A549 (cell line): ENCODE measurements around the gene PI4KA. TPM values are rescaled to one million over a fixed set of nuclear protein-coding genes. Genes with fewer than 3 reads are reported as not detected.

ENCODE experiments used
- ATAC-seq, 2 experiments: fragments of 200-7000 bp in 1 of 2; fragments of >200 bp in 1 of 2; cut with Nextera tagmentation in 1 of 2; cut with Tn5 transposase in 1 of 2; 3 replicates each; pipeline versions ENCODE4 v1.8.0 to v1.9.1; 2018 to 2020; ENCODE audit warnings: mild to moderate bottlenecking in 1 of 2, moderate library complexity in 1 of 2
- CTCF ChIA-PET: fragments of 300-600 bp; sonication (Branson Sonifier 250); formaldehyde crosslinking; extraction: SDS; loops from one replicate; lab custom pipeline; 2021; ENCODE audit warnings: antibody characterized with exemption, inconsistent platforms; lab: Yijun Ruan, JAX
- POLR2A ChIA-PET: fragments of 350-600 bp; formaldehyde crosslinking; extraction: SDS; loops from one replicate; lab custom pipeline; 2021; ENCODE audit warnings: antibody characterized with exemption, inconsistent platforms; lab: Yijun Ruan, JAX
- DNase-seq, 2 experiments: peaks; one replicate each; pipeline versions ENCODE4 v3.0.0 to v3.0.0-alpha.2; 2011 to 2016; ENCODE audit warnings: low read depth in 1 of 2, low spot score in 1 of 2
- FAIRE-seq: peaks from 2 replicates; lab custom pipeline; 2011; peaks lifted over from hg19 to GRCh38; lab: Jason Lieb, UNC
- H3K27ac ChIP-seq, 2 experiments: fragments of >200 bp; sonication (Bioruptor Twin); formaldehyde crosslinking; 3 replicates each; pipeline ENCODE4 v1.5.1; 2016 to 2017
- H3K4me1 ChIP-seq: fragments of >200 bp; sonication (Bioruptor Twin); formaldehyde crosslinking; 3 replicates; pipeline ENCODE4 v1.6.1; 2016
- H3K4me2 ChIP-seq: fragments of >200 bp; sonication (Bioruptor Twin); formaldehyde crosslinking; 3 replicates; pipeline ENCODE4 v1.6.1; 2016
- H3K4me3 ChIP-seq: fragments of >200 bp; sonication (Bioruptor Twin); formaldehyde crosslinking; 3 replicates; pipeline ENCODE4 v1.5.1; 2016
- H3K9me3 ChIP-seq: fragments of >200 bp; sonication (Bioruptor Twin); formaldehyde crosslinking; 3 replicates; pipeline ENCODE4 v1.6.1; 2016
- CBX8 ChIP-seq: fragments of 200-600 bp; sonication (generic); IDR thresholded peaks from 2 replicates; pipeline ENCODE4 v1.6.1; 2016
- ESRRA ChIP-seq: fragments of 150-350 bp; IDR thresholded peaks from 2 replicates; pipeline ENCODE4 v1.6.1; 2014; ENCODE audit warnings: mild to moderate bottlenecking, low read length, borderline replicate concordance
- HEYL ChIP-seq: fragments of 250-450 bp; sonication (Bioruptor Pico); IDR thresholded peaks from 2 replicates; pipeline ENCODE4 v1.8.0; 2021; ENCODE audit warnings: mild to moderate bottlenecking, moderate library complexity
- HOXA7 ChIP-seq: fragments of 250-450 bp; sonication (Bioruptor Pico); IDR thresholded peaks from 2 replicates; pipeline ENCODE4 v1.5.0; 2020; ENCODE audit warnings: mild to moderate bottlenecking, moderate library complexity
- HOXB13 ChIP-seq: fragments of 250-450 bp; sonication (Bioruptor Pico); IDR thresholded peaks from 2 replicates; pipeline ENCODE4 v1.5.0; 2020; ENCODE audit warnings: low read depth, mild to moderate bottlenecking, moderate library complexity
- NPAS2 ChIP-seq: fragments of 250-450 bp; sonication (Bioruptor Pico); IDR thresholded peaks from 2 replicates; pipeline ENCODE4 v1.8.0; 2022; ENCODE audit warnings: mild to moderate bottlenecking, moderate library complexity, borderline replicate concordance
- POLR2A ChIP-seq: IDR thresholded peaks from 2 replicates; pipeline ENCODE4 v1.6.1; 2012; ENCODE audit warnings: mild to moderate bottlenecking, low read length
- POLR2AphosphoS2 ChIP-seq: conservative IDR thresholded peaks from 2 replicates; pipeline ENCODE4 v1.6.1; 2012; ENCODE audit warnings: low read length, improper control_type of control experiment, inconsistent platforms
- RCOR1 ChIP-seq: fragments of 150-350 bp; IDR thresholded peaks from 2 replicates; pipeline ENCODE4 v1.6.1; 2014; ENCODE audit warnings: antibody characterized with exemption, low read length, low read depth
- SMC3 ChIP-seq: fragments of >200 bp; sonication (Bioruptor Twin); formaldehyde crosslinking; IDR thresholded peaks from 3 replicates; pipeline ENCODE4 v1.6.1; 2018; ENCODE audit warnings: inconsistent platforms
- ZFP36 ChIP-seq: fragments of 450-650 bp; IDR thresholded peaks from 2 replicates; pipeline ENCODE4 v1.6.1; 2014; ENCODE audit warnings: borderline replicate concordance; ENCODE audit not compliant: partially characterized antibody
- ZSCAN20 ChIP-seq: fragments of 250-450 bp; sonication (Bioruptor Pico); IDR thresholded peaks from 2 replicates; pipeline ENCODE4 v1.8.0; 2022; ENCODE audit warnings: mild to moderate bottlenecking, moderate library complexity
- WGBS: methylation state at CpG from one replicate; pipeline ENCODE4 v1.1.6; 2017; ENCODE audit errors: missing lambda C conversion rate; 5-methylcytosine and 5-hydroxymethylcytosine counted together
- polyA plus RNA-seq, 4 experiments: library from polyadenylated mRNA; depleted of rRNA in 3 of 4; stranded (reverse); fragments of >200 nt; fragmentation: RNase III in 1 of 4; extraction: RNeasy Plus Mini Kit Qiagen cat#74134 plus additional on column Dnase treatment in 1 of 4; gene quantifications; 2 replicates in 3 of 4; 3 replicates in 1 of 4; pipeline ENCODE4 v1.2.3, GENCODE V29; 2011 to 2017
- TF ChIP-seq, protein P1 (sequence below): IDR thresholded peaks from 2 replicates; pipeline ENCODE4 v1.6.1; 2012; ENCODE audit warnings: low read depth, borderline replicate concordance
- TF ChIP-seq, protein P2 (sequence below): fragments of 450-650 bp; IDR thresholded peaks from 2 replicates; pipeline ENCODE4 v1.6.1; 2014; ENCODE audit warnings: antibody characterized with exemption
- TF ChIP-seq, protein P3 (sequence below): fragments of 200-600 bp; sonication (generic); IDR thresholded peaks from 2 replicates; pipeline ENCODE4 v1.6.1; 2016; ENCODE audit warnings: antibody characterized with exemption, mild to moderate bottlenecking, moderate library complexity

PI4KA gene
- polyA plus RNA-seq, 2 of the 4 experiments (the other 2 are of a cell fraction) = 14.4 to 21.3 TPM

DNA sequence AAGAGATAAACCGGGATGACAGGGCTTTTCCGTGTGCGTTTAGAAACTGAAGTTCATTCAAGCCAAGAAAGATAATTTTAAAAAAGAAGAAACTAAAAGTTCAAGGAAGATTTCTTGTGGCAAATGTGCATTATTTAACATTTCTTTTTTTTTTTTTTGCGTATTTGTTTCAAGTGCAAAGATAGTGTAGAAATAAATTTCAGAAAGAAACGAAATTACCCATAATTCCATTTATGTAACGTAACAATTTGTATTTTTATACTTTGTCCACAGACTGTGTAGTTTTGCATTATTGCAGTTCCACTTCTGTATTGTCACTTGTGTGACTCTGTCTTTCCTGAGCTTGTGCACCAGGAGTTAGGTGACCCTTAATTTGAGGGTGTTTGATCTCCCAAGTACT, 24.2 kb upstream of the PI4KA start:
- DNase-seq (no peak), ATAC-seq (no peak), FAIRE-seq (no peak)
- 81% methylated on average over 6 of the region's 6 CpGs for WGBS
- POLR2A ChIA-PET = no interaction called here
- no peak overlapping the region for H3K4me3 ChIP-seq
- CTCF ChIA-PET = interaction anchor here (1.1 to 3.4 kb wide), 3 partner anchors 11 to 79 kb away, joined by 3 to 19 read pairs (median 4); no protein-coding TSS in a partner anchor
- no peaks in the 10 kb centered on the region for H3K9me3 ChIP-seq
- H3K4me2 ChIP-seq = no peak overlapping the region
- no peak overlapping the region for H3K27ac ChIP-seq
- peaks cover 6% of the 10 kb centered on the region for H3K4me1 ChIP-seq
- TF ChIP-seq HOXB13 (CRISPR knock-in tag) (no peak), HOXA7 (CRISPR knock-in tag) (no peak), RCOR1 (no peak), POLR2AphosphoS2 (no peak), ESRRA (no peak), SMC3 (no peak), ZSCAN20 (no peak), HEYL (no peak), NPAS2 (no peak)
- TF ChIP-seq, protein P1, sequence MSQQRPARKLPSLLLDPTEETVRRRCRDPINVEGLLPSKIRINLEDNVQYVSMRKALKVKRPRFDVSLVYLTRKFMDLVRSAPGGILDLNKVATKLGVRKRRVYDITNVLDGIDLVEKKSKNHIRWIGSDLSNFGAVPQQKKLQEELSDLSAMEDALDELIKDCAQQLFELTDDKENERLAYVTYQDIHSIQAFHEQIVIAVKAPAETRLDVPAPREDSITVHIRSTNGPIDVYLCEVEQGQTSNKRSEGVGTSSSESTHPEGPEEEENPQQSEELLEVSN = no peak
- TF ChIP-seq, protein P2, sequence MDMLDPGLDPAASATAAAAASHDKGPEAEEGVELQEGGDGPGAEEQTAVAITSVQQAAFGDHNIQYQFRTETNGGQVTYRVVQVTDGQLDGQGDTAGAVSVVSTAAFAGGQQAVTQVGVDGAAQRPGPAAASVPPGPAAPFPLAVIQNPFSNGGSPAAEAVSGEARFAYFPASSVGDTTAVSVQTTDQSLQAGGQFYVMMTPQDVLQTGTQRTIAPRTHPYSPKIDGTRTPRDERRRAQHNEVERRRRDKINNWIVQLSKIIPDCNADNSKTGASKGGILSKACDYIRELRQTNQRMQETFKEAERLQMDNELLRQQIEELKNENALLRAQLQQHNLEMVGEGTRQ = no peak
- TF ChIP-seq, protein P3, sequence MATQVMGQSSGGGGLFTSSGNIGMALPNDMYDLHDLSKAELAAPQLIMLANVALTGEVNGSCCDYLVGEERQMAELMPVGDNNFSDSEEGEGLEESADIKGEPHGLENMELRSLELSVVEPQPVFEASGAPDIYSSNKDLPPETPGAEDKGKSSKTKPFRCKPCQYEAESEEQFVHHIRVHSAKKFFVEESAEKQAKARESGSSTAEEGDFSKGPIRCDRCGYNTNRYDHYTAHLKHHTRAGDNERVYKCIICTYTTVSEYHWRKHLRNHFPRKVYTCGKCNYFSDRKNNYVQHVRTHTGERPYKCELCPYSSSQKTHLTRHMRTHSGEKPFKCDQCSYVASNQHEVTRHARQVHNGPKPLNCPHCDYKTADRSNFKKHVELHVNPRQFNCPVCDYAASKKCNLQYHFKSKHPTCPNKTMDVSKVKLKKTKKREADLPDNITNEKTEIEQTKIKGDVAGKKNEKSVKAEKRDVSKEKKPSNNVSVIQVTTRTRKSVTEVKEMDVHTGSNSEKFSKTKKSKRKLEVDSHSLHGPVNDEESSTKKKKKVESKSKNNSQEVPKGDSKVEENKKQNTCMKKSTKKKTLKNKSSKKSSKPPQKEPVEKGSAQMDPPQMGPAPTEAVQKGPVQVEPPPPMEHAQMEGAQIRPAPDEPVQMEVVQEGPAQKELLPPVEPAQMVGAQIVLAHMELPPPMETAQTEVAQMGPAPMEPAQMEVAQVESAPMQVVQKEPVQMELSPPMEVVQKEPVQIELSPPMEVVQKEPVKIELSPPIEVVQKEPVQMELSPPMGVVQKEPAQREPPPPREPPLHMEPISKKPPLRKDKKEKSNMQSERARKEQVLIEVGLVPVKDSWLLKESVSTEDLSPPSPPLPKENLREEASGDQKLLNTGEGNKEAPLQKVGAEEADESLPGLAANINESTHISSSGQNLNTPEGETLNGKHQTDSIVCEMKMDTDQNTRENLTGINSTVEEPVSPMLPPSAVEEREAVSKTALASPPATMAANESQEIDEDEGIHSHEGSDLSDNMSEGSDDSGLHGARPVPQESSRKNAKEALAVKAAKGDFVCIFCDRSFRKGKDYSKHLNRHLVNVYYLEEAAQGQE = no peak

DNA sequence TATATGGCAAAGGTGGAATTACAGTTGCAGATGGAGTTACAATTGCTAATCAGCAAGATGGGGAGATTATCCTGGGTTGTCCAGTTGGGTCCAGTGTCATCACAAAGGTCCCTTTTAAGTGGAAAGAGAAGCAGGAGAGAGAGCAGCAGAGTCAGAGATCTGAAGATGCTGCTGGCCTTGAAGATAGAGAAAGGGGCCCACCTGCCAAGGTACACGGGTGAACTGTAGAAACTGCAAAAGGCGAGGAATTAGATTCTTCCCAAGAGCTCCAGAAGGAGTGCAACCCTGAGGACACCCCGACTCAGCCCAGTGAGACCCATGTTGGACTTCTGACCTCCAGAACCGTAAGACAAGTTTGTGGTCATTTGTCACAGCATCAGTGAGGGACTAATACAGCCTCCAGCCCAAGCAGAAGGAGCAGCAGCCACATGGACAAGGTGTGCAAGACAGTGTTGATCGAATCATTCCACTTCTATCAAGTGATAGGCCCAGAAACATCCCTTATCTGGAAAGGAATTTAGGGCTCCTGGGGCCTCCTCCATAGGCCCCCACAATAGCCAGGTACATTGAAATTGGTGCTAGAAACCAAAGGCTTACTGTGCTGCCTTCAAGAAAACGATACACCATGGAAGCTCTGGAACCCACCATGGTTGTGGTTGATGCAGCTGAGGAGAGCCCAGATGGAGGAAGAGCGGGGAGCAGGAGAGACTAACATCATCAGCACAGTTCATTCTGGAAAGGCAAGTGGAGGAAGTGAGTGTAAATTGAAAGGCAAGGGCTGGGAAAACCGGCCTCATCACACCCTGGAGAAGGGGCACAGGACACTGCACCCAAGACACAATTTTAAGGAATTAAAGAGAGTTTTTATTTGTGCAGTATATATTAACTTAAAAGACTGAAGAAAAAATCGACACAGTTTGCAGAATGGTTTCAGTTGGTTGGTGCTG, 23.5 kb upstream of the PI4KA start:
- FAIRE-seq (no peak), DNase-seq (no peak), ATAC-seq (no peak)
- peaks cover 6% of the 10 kb centered on the region for H3K4me1 ChIP-seq
- TF ChIP-seq NPAS2 (no peak), POLR2A (no peak), ZSCAN20 (no peak), CBX8 (no peak), ZFP36 (no peak), HOXA7 (CRISPR knock-in tag) (no peak)
- TF ChIP-seq, protein P3 = no peak
- H3K27ac ChIP-seq = no peak overlapping the region
- CTCF ChIA-PET = interaction anchor here (1.1 to 2.3 kb wide), 2 partner anchors 78 kb away, joined by 4 to 6 read pairs; no protein-coding TSS in a partner anchor
- 81% methylated on average over 9 of the region's 9 CpGs for WGBS
- no peak overlapping the region for H3K4me2 ChIP-seq
- no peak overlapping the region for H3K4me3 ChIP-seq
- POLR2A ChIA-PET = no interaction called here
- no peaks in the 10 kb centered on the region for H3K9me3 ChIP-seq
